HS-27A (cell line): Measurements from ENCODE around the gene PTPN22.

Experiments used
- DNase-seq: peaks from one replicate; pipeline ENCODE4 v3.0.0-alpha.2; 2012; ENCODE audit warnings: low read depth, missing footprints

Gene PTPN22

DNA sequence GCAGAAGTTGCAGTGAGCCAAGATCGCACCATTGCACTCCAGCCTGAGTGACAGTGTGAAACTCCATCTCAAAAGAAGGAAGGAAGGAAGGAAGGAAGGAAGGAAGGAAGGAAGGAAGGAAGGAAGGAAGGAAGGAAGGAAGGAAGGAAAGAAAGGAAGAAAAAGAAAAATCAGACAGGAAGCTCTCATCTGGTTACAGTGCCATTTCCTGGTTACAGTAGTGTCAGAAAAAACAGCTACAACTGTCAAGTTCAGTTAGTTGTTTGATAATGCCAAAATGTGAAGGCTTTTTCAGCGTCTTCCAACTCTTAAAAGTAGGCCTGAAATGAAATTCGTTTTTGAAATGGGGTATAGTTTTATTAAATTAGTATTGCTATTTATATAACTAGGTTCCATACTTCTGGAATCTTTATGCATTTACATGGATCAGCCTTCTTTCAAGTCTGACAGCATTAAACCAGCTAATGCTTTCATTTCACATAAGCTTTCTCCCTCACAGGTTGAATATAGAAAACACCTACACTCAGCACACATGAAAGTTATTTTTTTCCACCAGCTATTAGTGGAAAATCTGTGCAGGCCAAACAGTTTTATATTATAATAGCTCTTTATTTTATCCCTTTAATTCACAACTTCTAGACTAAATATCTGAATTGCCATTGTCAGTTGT is 21.2 kb downstream of the PTPN22 start:
- DNase-seq = no peak

GRCh38 chr1:113849072-113849471 is 22.4 kb downstream of the PTPN22 start:
- no peak for DNase-seq

GRCh38 chr1:113846391-113847035 is 25.0 kb downstream of the PTPN22 start:
- DNase-seq = no peak

DNA sequence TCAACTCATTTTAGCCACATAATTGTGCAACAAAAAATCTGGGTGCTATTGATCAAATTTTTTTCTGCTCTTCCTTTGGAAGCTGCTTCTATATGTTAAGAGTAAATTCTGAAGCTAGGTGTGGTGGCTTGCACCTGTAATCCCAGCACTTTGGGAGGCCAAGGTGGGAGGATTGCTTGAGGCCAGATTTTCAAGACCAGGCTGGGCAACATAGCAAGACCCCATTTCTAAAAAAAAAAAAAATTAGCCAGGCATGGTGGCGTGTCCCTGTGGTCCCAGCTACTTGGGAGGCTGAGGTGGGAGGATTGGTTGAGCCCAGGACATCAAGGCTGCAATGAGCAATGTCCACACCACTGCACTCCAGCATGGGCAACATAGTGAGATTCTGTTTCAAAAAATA is 35.0 kb downstream of the PTPN22 start:
- DNase-seq = no peak

GRCh38 chr1:113835686-113836290 is 35.7 kb downstream of the PTPN22 start:
- no peak for DNase-seq

GRCh38 chr1:113834716-113835115 is 36.8 kb downstream of the PTPN22 start:
- DNase-seq = no peak

GRCh38 chr1:113830039-113830438 is 41.5 kb downstream of the PTPN22 start:
- peak; percentile 39 for DNase-seq

DNA sequence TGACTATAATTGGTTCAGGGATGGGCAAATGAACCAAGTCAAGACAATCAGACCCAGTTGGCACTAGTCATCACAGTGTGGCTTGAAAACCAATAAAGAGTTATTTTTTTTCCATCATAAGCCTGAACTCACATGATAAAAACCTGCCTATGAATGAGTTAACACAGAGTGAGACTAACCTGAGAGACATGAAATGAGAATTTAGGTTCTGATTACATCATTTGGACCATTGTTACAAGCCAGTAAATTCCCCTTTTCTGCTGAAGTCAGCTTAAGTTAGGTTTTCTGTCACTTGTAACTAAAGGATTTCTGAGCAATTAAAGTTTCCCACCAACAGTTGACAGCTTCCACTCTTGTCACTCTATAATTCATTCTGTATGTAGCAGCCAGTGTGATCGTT is 49.6 kb downstream of the PTPN22 start:
- DNase-seq = no peak

- DNase-seq = no peak
Observed at GRCh38 chr1:113818578-113818977, 52.9 kb downstream of the PTPN22 start.

- no peak for DNase-seq
Observed at GRCh38 chr1:113813218-113813617, 58.3 kb downstream of the PTPN22 start.

GRCh38 chr1:113812661-113813135 is 58.8 kb downstream of the PTPN22 start:
- no peak for DNase-seq

- DNase-seq = peak; percentile 99
Observed at GRCh38 chr1:113811888-113812660, 59.4 kb downstream of the PTPN22 start, which contains the start of gene RSBN1. Gene RSBN1 (minus strand): TSS chr1:113812476. CDS start chr1:113812412, 64 bp downstream.

- no peak for DNase-seq
Observed at GRCh38 chr1:113811156-113811887, 60.2 kb downstream of the PTPN22 start.

DNA sequence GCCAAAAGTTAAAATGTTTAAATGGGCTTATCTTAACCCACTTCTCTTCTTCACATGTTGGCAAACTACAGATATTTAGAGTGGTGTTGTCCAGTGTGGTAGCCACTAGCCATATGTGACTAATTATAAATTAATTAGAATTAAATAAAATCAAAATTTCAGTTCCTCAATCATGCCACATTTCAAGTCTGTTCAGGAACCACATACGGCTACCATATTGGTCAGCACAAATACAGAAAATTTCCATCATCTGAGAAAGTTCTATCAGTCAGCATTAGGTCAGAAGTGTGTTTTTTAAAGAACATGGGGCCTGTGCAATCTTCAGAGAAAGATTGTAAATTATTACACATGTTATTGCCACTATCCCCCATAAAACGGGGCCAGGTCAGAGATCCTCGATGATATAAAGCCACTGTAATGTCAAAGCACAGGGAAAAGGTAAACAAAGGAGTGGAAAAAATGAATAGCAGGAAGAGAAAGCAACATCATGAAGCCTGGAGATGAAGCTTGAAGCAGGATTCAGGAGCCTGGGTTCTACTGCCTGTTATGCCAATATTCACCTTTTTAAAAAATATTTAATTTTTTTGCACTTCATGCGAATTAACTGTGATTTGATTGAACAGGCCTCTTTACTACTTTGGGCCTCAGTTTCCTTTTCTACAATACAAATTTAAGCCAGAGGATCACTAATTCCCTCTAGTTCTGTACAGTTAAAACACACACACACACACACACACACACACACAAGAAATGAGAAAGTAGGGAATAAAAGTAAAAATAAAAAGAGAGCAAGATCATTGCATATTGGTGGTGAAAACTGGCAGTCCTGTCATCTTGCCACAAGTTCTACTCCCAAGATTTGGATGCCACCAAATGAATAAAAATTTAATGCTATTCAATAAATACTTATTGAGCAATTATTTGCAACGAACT is 61.6 kb downstream of the PTPN22 start:
- DNase-seq = no peak

- DNase-seq = no peak
Observed at GRCh38 chr1:113808450-113809195, 62.9 kb downstream of the PTPN22 start.

DNA sequence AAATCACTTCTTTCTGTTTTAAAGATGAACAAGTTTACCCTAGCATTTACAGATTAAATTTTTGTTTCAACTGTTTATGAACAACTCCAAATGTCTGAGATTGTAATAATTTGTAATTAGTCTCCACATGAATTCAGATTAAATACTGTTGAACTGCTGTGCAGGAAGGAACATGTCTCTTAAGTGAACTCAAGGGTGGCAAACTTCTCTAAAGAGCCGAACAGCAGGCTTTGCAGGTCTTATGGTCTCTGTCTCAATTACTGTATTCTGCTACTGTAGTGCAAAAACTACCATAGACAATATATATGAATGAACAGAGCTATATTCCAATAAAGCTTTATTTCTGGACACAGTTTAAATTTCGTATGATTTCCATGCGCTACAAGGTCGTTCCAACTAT is 65.9 kb downstream of the PTPN22 start:
- no peak for DNase-seq

- no peak for DNase-seq
Observed at GRCh38 chr1:113805256-113805531, 66.3 kb downstream of the PTPN22 start.

DNA sequence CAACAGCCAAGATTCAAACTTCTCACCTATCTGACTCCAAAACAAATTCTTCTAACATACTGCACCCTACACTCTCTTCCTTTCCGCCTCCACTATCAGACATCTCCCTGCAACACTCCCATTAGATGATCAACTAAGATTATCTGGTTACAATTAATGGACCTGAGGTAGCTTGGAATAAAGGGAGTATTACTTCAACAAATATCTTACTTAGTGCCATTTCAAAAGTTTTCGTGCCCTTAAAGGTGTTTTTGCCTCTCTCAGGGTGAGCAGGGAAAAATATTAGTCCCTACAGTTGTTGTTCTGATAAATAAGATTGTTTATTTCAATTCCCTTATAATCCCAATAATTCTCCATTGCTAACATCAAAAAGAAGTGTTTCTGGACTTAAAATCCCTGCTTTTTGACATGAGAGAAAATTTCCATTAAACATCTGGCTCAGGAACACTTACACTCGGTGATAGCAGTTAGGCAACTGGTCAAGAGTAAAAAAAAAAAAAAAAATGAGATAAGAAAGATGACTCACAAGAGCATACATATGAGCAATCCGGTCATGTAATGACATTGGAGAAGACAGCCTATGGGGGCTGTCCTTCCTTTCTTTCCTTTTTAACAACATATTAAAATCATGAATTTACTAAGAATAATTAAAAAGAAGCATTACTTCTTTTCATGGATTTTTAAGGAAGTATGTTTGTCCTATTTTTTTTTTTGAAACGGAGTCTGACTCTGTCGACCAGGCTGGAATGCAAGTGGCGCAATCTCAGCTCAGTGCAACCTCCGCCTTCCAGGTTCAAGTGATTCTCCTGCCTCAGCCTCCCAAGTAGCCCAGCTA is 66.9 kb downstream of the PTPN22 start:
- DNase-seq = no peak

- DNase-seq = no peak
Observed at GRCh38 chr1:113802367-113803007, 69.0 kb downstream of the PTPN22 start.
